Measurements from ENCODE around the gene TRAPPC2L. TPM values are rescaled to one million over a fixed set of nuclear protein-coding genes. Genes with fewer than 3 reads are reported as not detected.

TRAPPC2L gene
- total and polyA plus RNA-seq, 12 donors: 37.5 to 63.3 (median 50.9) TPM

DNA sequence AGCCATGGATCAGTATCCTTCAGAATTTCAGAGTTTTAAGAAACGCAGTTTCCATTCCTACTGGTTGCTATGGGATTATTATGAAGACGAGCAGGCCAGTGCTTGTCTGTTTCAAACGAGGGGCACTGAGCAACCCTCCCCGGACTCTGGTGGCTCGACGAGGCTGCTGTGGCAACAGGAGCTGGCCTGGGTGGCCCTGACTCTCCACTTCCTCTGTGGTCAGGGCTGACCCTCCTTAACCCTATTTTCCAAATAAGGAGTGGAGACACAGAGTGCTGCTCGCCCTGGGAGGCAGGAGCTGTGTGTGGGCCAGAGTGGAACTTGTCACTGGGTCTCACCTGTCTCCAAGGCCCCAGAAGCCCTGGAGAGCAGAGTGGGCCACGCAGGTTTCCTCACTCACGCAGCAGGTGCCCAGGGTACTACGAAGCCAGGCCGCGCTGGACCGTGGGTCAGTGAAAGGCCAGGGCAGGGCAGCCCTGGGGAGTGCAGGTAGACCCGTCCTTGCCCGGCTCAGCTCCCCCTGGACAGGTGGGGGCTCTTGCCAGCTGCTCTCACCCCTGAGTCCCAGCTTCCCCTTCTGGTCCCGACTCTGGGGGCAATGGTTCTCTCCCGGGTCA lies 3.5 kb upstream of the TRAPPC2L start:
- ATAC-seq (no peak), DNase-seq (no peak)
- Histone ChIP-seq H3K27ac (peak overlapping the region in 1 of 10 donors; percentile 31), H3K9me3 (no peaks in the 10 kb centered on the region), H3K36me3 (peaks cover 0 to 41% (median 0%) of the 10 kb centered on the region in 9 donors), H3K4me3 (no peak overlapping the region), H3K4me1 (peaks cover 10 to 48% (median 22%) of the 10 kb centered on the region in 9 donors), H3K27me3 (no peaks in the 10 kb centered on the region)
- TF ChIP-seq, protein P1, sequence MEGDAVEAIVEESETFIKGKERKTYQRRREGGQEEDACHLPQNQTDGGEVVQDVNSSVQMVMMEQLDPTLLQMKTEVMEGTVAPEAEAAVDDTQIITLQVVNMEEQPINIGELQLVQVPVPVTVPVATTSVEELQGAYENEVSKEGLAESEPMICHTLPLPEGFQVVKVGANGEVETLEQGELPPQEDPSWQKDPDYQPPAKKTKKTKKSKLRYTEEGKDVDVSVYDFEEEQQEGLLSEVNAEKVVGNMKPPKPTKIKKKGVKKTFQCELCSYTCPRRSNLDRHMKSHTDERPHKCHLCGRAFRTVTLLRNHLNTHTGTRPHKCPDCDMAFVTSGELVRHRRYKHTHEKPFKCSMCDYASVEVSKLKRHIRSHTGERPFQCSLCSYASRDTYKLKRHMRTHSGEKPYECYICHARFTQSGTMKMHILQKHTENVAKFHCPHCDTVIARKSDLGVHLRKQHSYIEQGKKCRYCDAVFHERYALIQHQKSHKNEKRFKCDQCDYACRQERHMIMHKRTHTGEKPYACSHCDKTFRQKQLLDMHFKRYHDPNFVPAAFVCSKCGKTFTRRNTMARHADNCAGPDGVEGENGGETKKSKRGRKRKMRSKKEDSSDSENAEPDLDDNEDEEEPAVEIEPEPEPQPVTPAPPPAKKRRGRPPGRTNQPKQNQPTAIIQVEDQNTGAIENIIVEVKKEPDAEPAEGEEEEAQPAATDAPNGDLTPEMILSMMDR (IDR thresholded peaks at IDR 0.05): no peak
- WGBS, 2 donors: 83 to 85% methylated on average over 17 of the region's 17 CpGs
- intact Hi-C loops (cut with DNase I): loop anchor here in 1 of 10 donors (5.0 kb wide), 1 partner anchor 36 kb away; no protein-coding TSS in a partner anchor

DNA sequence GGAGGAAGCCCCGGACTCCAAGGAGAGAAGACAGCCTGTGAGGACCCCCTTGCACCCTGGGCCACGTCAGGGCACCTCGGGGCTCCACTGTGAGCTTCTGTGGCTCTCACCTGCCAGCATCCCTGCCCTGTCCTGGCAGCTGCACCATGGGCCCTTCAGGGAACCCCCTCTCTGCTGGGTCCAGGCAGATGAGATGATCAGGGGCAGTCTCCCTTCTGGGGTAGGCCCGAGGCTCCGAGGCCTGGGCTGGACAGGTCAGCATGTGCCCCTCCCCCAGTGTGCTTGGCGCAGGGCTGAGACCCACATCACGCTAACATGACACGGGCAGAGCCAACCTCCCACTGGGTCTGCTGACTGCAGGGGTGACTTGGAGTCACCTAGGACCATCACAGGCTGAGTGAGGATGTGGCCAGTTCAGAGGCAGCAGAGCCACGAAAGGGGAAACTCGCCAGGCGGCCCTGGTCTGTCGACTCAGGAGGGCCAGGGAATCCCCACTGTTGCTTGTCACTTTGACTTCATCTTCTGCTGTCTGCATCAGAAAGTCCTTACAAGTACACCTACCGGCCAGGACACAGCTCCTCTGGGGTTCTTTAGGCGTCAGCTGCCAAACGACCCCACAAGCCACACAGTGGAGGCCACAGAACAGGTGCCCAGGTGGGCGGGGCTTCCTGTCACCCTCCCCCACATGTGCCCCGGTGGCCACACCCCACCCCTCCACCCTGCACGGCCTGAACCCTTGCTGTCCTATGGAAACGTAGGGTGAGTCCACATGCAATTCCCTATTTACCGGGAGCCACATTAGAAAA lies 2.4 kb upstream of the TRAPPC2L start:
- TF ChIP-seq, protein P1 (IDR thresholded peaks at IDR 0.05): no peak
- intact Hi-C loops (cut with DNase I): loop anchor here in 5 of 10 donors (2.0 to 5.0 kb wide), 3 partner anchors 37 to 68 kb away; partner anchors contain the start of gene APRT (in 3 of the 5)

DNA sequence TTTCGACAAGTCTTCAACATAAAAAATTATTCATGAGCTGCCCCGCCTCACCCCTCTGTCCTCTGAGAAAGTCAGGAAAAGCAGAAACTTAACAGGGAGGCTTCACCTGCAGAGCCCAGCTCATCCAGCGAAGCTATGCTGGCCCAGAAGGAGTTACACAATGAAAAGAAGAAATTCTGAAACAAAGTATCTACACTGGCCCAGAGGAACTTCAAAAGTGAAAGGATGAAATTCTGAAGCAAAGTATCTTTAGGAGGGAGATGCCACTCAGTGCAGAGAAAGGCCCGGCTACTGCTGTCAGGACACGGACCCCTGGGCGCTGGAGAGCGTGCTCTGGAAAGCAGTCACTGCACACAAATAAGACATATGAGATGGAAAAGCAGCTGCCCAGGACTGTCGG lies 1.8 kb upstream of the TRAPPC2L start:
- ATAC-seq (no peak), DNase-seq (no peak)
- Histone ChIP-seq H3K27me3 (no peaks in the 10 kb centered on the region), H3K4me3 (peak overlapping the region in 1 of 10 donors; percentile 97), H3K36me3 (peaks cover 0 to 48% (median 5%) of the 10 kb centered on the region in 9 donors), H3K9me3 (no peaks in the 10 kb centered on the region), H3K27ac (peak overlapping the region in 1 of 10 donors; percentile 88), H3K4me1 (peaks cover 10 to 50% (median 22%) of the 10 kb centered on the region in 9 donors)
- 90% methylated on average over 8 of the region's 8 CpGs for WGBS, 2 donors
- intact Hi-C loops (cut with DNase I): loop anchor here in 4 of 10 donors (2.0 to 5.0 kb wide), 3 partner anchors 38 to 68 kb away; partner anchors contain the start of gene APRT (in 3 of the 4)
- TF ChIP-seq, protein P1 (IDR thresholded peaks at IDR 0.05): no peak

More for the DNA sequence above, 2.4 kb upstream of the TRAPPC2L start:
- no peaks in the 10 kb centered on the region for H3K9me3 ChIP-seq
- H3K27ac ChIP-seq: peak overlapping the region in 1 of 10 donors; percentile 88
- peaks cover 0 to 48% (median 0%) of the 10 kb centered on the region in 9 donors for H3K36me3 ChIP-seq
- WGBS, 2 donors: 78 to 81% methylated on average over 20 of the region's 20 CpGs
- DNase-seq (no peak), ATAC-seq (no peak)
- peaks cover 10 to 50% (median 22%) of the 10 kb centered on the region in 9 donors for H3K4me1 ChIP-seq
- H3K27me3 ChIP-seq: no peaks in the 10 kb centered on the region
- H3K4me3 ChIP-seq: no peak overlapping the region

DNA sequence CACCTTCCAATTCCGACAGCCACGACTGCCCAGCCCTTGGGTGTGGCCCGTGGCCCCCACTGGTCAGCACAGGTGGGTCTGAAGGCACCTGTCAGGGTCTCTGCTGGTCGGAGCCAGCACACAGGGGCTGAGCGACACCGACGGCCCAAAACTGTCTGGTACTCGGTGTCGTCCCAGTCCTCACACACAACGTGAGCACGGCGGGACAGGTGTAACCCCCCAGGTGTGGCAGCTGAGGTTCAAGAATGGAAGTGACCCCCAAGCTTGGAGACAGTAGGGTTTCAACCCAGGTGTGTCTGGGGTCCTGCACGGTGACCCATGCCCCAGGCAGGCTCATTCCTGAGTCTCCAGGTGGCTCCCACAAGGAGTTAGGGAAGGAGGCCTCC lies 1.2 kb upstream of the TRAPPC2L start:
- intact Hi-C loops (cut with DNase I): loop anchor here in 5 of 10 donors (2.0 to 5.0 kb wide), 4 partner anchors 38 to 67 kb away; partner anchors contain the start of gene APRT (in 4 of the 5)
- DNase-seq (no peak), ATAC-seq (peak in 1 of 8 donors; percentile 1)
- TF ChIP-seq, protein P1 (IDR thresholded peaks at IDR 0.05): no peak
- H3K4me3 ChIP-seq: peak overlapping the region in 9 of 10 donors; percentile 71 to 97 (median 92)
- peak overlapping the region in 5 of 10 donors; percentile 70 to 88 (median 73) for H3K27ac ChIP-seq
- H3K9me3 ChIP-seq: no peaks in the 10 kb centered on the region
- peaks cover 0 to 48% (median 10%) of the 10 kb centered on the region in 9 donors for H3K36me3 ChIP-seq
- WGBS, 2 donors: 87 to 90% methylated on average over 13 of the region's 13 CpGs
- peaks cover 10 to 50% (median 22%) of the 10 kb centered on the region in 9 donors for H3K4me1 ChIP-seq
- no peaks in the 10 kb centered on the region for H3K27me3 ChIP-seq

All from heart right ventricle (tissue), 16 donors.